K562 (cell line): Measurements from ENCODE around the gene FBXW11. TPM values are rescaled to one million over a fixed set of nuclear protein-coding genes. Genes with fewer than 3 reads are reported as not detected.

Experiments used
- ATAC-seq: fragments of 200-7000 bp; cut with Tn5 transposase; 3 replicates; pipeline ENCODE4 v1.9.1; 2020; ENCODE audit warnings: moderate library complexity
- BruUV-seq: library from RNA; stranded (reverse); fragments of 400-500 nt; replicated peaks from 2 replicates; lab custom pipeline; 2021; lab: Mats Ljungman, UMichigan
- CTCF ChIA-PET: fragments of 300-600 bp; formaldehyde crosslinking; extraction: SDS; loops from one replicate; lab custom pipeline; 2021; ENCODE audit warnings: low intra/inter-chr PET ratio; lab: Yijun Ruan, JAX
- POLR2A ChIA-PET: fragments of 300-600, 350-650 bp; sonication (Branson Sonifier 250); formaldehyde crosslinking; extraction: SDS; loops from one replicate; lab custom pipeline; 2021; ENCODE audit warnings: antibody characterized with exemption, inconsistent platforms; lab: Yijun Ruan, JAX
- DNase-seq, 4 experiments: peaks; one replicate each; pipeline versions ENCODE4 v3.0.0 to v3.0.0-alpha.2; 2011 to 2018; ENCODE audit warnings: low spot score in 3 of 4, mixed read lengths in 3 of 4; ENCODE audit errors: extremely low read depth in 1 of 4
- FAIRE-seq: peaks from 2 replicates; lab custom pipeline; 2011; peaks lifted over from hg19 to GRCh38; lab: Jason Lieb, UNC
- H2AFZ ChIP-seq: 2 replicates; pipeline ENCODE4 v1.6.0; 2011; ENCODE audit warnings: low read depth, low read length, control low read depth, inconsistent platforms
- H3K27ac ChIP-seq: fragments of 200-600 bp; 3 replicates; pipeline ENCODE4 v1.8.0; 2011; ENCODE audit warnings: low read depth, mild to moderate bottlenecking, control low read depth, inconsistent platforms, low read length, moderate library complexity, mixed read lengths; ENCODE audit errors: extremely low read depth
- H3K27me3 ChIP-seq, 2 experiments: fragments of 300-600 bp in 1 of 2; 2 replicates in 1 of 2; 3 replicates in 1 of 2; pipeline versions ENCODE4 v1.6.0 to v1.8.0; 2011; ENCODE audit warnings: inconsistent platforms in 2 of 2, low read length in 2 of 2, mild to moderate bottlenecking in 1 of 2, mixed read lengths in 1 of 2, moderate library complexity in 1 of 2; ENCODE audit not compliant: control insufficient read depth in 2 of 2, insufficient read depth in 2 of 2
- H3K36me3 ChIP-seq: fragments of 300-600 bp; 3 replicates; pipeline ENCODE4 v1.8.0; 2011; ENCODE audit warnings: mild to moderate bottlenecking, low read length, inconsistent platforms; ENCODE audit not compliant: control insufficient read depth, insufficient read depth
- H3K4me1 ChIP-seq, 2 experiments: fragments of 200-600 bp in 1 of 2; replicated peaks in 1 of 2; 2 replicates in 1 of 2; 3 replicates in 1 of 2; pipeline versions ENCODE4 v1.5.1 to v1.8.0; 2011; ENCODE audit warnings: inconsistent platforms in 2 of 2, low read length in 2 of 2, mild to moderate bottlenecking in 1 of 2, mixed read lengths in 1 of 2, moderate library complexity in 1 of 2; ENCODE audit not compliant: control insufficient read depth in 2 of 2, insufficient read depth in 2 of 2
- H3K4me2 ChIP-seq: 2 replicates; pipeline ENCODE4 v1.6.1; 2011; ENCODE audit warnings: low read length, control low read depth, inconsistent platforms, mixed read lengths; ENCODE audit not compliant: insufficient read depth
- H3K4me3 ChIP-seq: fragments of 200-600 bp; sonication (generic), shearing (Covaris generic); 2 replicates; pipeline ENCODE4 v1.5.1; 2016; ENCODE audit warnings: control low read depth, inconsistent platforms
- H3K79me2 ChIP-seq: fragments of 200-600 bp; 3 replicates; pipeline ENCODE4 v1.8.0; 2011; ENCODE audit warnings: low read length, inconsistent platforms; ENCODE audit not compliant: control insufficient read depth, insufficient read depth
- H3K9ac ChIP-seq, 2 experiments: 2 replicates each; pipeline versions ENCODE4 v1.6.0 to v1.6.1; 2011; ENCODE audit warnings: low read depth in 2 of 2, low read length in 2 of 2, control low read depth in 1 of 2, inconsistent platforms in 1 of 2, mild to moderate bottlenecking in 1 of 2, mixed read lengths in 1 of 2; ENCODE audit not compliant: insufficient read depth in 1 of 2
- H3K9me1 ChIP-seq: one replicate; pipeline ENCODE4 v1.6.0; 2011; ENCODE audit warnings: inconsistent platforms, mild to moderate bottlenecking, low read length, moderate library complexity; ENCODE audit not compliant: control insufficient read depth, insufficient read depth
- H3K9me3 ChIP-seq: replicated peaks from 2 replicates; pipeline ENCODE4 v1.5.1; 2011; ENCODE audit warnings: low read depth, low read length, inconsistent platforms; ENCODE audit not compliant: control insufficient read depth, insufficient read depth
- H4K20me1 ChIP-seq: replicated peaks from 2 replicates; pipeline ENCODE4 v1.6.1; 2011; ENCODE audit warnings: low read length, inconsistent platforms, mixed read lengths; ENCODE audit not compliant: control insufficient read depth, insufficient read depth
- BCOR ChIP-seq: fragments of 450-650 bp; IDR thresholded peaks from 2 replicates; pipeline ENCODE4 v1.6.1; 2016
- C11orf30 ChIP-seq: fragments of 450-650 bp; IDR thresholded peaks from 2 replicates; pipeline ENCODE4 v1.6.1; 2016; ENCODE audit warnings: low read depth, mild to moderate bottlenecking
- RBFOX2 ChIP-seq: fragments of 200-400 bp; formaldehyde crosslinking; IDR thresholded peaks from 2 replicates; pipeline ENCODE4 v1.6.1; 2017; ENCODE audit warnings: low read depth, mild to moderate bottlenecking, low read length, moderate library complexity
- SP2 ChIP-seq: IDR thresholded peaks from 2 replicates; pipeline ENCODE4 v1.6.1; 2011; ENCODE audit warnings: mild to moderate bottlenecking, low read depth, low read length, moderate library complexity; ENCODE audit not compliant: poor library complexity, severe bottlenecking; ENCODE audit errors: extremely low read depth
- SPI1 ChIP-seq: IDR thresholded peaks from 2 replicates; pipeline ENCODE4 v1.6.1; 2011; ENCODE audit warnings: low read depth, low read length, control low read depth, borderline replicate concordance
- ZNF717 ChIP-seq: fragments of 250-450 bp; sonication (Bioruptor Pico); IDR thresholded peaks from 2 replicates; pipeline ENCODE4 v1.5.0; 2021
- WGBS: fragments of 100-300 bp; shearing (Covaris generic); methylation state at CpG from one replicate; pipeline ENCODE4 v1.1.6; 2016; ENCODE audit warnings: low coverage, mixed read lengths; ENCODE audit not compliant: insufficient coverage; ENCODE audit errors: missing lambda C conversion rate; 5-methylcytosine and 5-hydroxymethylcytosine counted together
- in situ Hi-C: fragments of 300-500 bp; cut with MboI; formaldehyde crosslinking; loops from 4 replicates; pipeline ENCODE4 v1.15.0; 2018; ENCODE audit warnings: inconsistent platforms, mixed read lengths
- intact Hi-C: fragments of 100-400 bp; cut with micrococcal nuclease; formaldehyde crosslinking; loops from 2 replicates; pipeline ENCODE4 v1.14.2; 2022
- polyA plus RNA-seq, 8 experiments: library from polyadenylated mRNA; depleted of rRNA in 4 of 8; stranded (reverse) in 5 of 8; unstranded in 3 of 8; fragments of >200 nt; fragmentation: Nextera tagmentation in 2 of 8; fragmentation: Illumina TruSeq in 1 of 8; extraction: Ambion mirVana in 2 of 8; extraction: Trizol in 1 of 8; gene quantifications; 2 replicates each; pipeline versions ENCODE4 v1.2.1 to v1.2.3, GENCODE V29; 2011 to 2014; ENCODE audit warnings: inconsistent platforms in 1 of 8, missing spikeins in 1 of 8
- total RNA-seq, 7 experiments: library from RNA; depleted of rRNA in 6 of 7; stranded (reverse); fragments of >200 nt in 6 of 7; fragmentation: Illumina TruSeq in 2 of 7; extraction: Trizol in 2 of 7; gene quantifications; 2 replicates each; pipeline versions ENCODE4 v1.2.1 to v1.2.3, GENCODE V29; 2011 to 2021; ENCODE audit warnings: low replicate concordance in 1 of 7
- TF ChIP-seq, protein P1 (sequence below): fragments of 250-450 bp; sonication (Bioruptor Pico); IDR thresholded peaks from 2 replicates; pipeline ENCODE4 v1.8.0; 2021; ENCODE audit warnings: borderline replicate concordance, mild to moderate bottlenecking, moderate library complexity; ENCODE audit not compliant: poor library complexity, severe bottlenecking
- TF ChIP-seq, protein P2 (sequence below): sonication (generic); formaldehyde crosslinking; IDR thresholded peaks from 2 replicates; pipeline ENCODE4 v1.8.0; 2023; ENCODE audit warnings: mild to moderate bottlenecking, missing genetic modification reagents

The FBXW11 gene
- total and polyA plus RNA-seq, 9 of the 15 experiments (the other 6 are each of a cell fraction or from before 2014, with no cell fraction given) = 3.0 to 28.6 (median 23.6) TPM

DNA sequence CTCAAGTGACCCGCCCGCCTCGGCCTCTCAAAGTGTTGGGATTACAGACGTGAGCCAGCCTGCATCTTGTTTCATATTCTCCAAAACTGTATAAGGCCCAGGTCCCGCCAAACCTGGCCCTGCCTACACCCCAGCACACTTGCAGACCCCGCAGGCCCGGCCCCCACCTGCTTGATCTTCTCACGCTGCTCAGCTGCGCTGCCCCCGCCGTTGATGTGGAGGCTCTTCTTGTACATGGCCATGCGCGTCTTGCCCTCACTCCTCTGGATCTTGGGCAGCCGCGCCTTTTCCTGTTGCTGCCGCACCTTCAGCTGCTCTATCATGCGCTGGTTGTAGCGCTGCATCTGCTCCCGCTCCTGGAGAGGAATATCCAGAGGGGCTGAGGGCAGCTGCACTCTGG is 49.0 kb upstream of the FBXW11 start:
- no peak for FAIRE-seq
- Histone ChIP-seq H3K9ac (no peak overlapping the region), H3K9me1 (no peaks in the 10 kb centered on the region), H3K27ac (no peak overlapping the region), H3K4me2 (no peak overlapping the region), H3K4me3 (no peak overlapping the region), H3K27me3 (peaks cover 0 to 7% of the 10 kb centered on the region in 2 experiments; a peak in 1 of 5 replicates), H3K79me2 (no peaks in the 10 kb centered on the region), H2AFZ (no peak overlapping the region), H3K9me3 (no peaks in the 10 kb centered on the region), H4K20me1 (0 out of 2 replicates have a peak, but pooled peaks cover 3% of the 10 kb centered on the region), H3K36me3 (no peaks in the 10 kb centered on the region), H3K4me1 (peaks cover 10 to 20% of the 10 kb centered on the region in 2 experiments; a peak in 4 of 5 replicates)
- TF ChIP-seq ZNF717 (CRISPR knock-in tag) (no peak), SP2 (no peak), SPI1 (no peak), C11orf30 (no peak), RBFOX2 (no peak), BCOR (no peak)
- TF ChIP-seq, protein P1, sequence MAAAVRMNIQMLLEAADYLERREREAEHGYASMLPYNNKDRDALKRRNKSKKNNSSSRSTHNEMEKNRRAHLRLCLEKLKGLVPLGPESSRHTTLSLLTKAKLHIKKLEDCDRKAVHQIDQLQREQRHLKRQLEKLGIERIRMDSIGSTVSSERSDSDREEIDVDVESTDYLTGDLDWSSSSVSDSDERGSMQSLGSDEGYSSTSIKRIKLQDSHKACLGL = no peak
- TF ChIP-seq, protein P2, sequence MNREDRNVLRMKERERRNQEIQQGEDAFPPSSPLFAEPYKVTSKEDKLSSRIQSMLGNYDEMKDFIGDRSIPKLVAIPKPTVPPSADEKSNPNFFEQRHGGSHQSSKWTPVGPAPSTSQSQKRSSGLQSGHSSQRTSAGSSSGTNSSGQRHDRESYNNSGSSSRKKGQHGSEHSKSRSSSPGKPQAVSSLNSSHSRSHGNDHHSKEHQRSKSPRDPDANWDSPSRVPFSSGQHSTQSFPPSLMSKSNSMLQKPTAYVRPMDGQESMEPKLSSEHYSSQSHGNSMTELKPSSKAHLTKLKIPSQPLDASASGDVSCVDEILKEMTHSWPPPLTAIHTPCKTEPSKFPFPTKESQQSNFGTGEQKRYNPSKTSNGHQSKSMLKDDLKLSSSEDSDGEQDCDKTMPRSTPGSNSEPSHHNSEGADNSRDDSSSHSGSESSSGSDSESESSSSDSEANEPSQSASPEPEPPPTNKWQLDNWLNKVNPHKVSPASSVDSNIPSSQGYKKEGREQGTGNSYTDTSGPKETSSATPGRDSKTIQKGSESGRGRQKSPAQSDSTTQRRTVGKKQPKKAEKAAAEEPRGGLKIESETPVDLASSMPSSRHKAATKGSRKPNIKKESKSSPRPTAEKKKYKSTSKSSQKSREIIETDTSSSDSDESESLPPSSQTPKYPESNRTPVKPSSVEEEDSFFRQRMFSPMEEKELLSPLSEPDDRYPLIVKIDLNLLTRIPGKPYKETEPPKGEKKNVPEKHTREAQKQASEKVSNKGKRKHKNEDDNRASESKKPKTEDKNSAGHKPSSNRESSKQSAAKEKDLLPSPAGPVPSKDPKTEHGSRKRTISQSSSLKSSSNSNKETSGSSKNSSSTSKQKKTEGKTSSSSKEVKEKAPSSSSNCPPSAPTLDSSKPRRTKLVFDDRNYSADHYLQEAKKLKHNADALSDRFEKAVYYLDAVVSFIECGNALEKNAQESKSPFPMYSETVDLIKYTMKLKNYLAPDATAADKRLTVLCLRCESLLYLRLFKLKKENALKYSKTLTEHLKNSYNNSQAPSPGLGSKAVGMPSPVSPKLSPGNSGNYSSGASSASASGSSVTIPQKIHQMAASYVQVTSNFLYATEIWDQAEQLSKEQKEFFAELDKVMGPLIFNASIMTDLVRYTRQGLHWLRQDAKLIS (CRISPR knock-in tag) = no peak
- ChIA-PET CTCF (no interaction called here), POLR2A (interaction anchor here (0.5 kb wide), 1 partner anchor 527 kb away, joined by 3 read pairs; no protein-coding TSS in a partner anchor)
- no peak for ATAC-seq
- in situ Hi-C loops = loop anchor here (10.0 kb wide), 1 partner anchor 631 kb away; no protein-coding TSS in a partner anchor
- intact Hi-C loops = loop anchor here (5.0 kb wide), 1 partner anchor 132 kb away; the partner anchor contains the start of gene STK10
- no TSS peak for BruUV-seq
- DNase-seq = no peak
- WGBS = 31% methylated on average over 19 of the region's 19 CpGs
